MM.1S (cell line): ENCODE results near the gene TGM5.

Source experiments
- DNase-seq: peaks from one replicate; pipeline ENCODE4 v3.0.0-alpha.2; 2015
- H2AFZ ChIP-seq: fragments of 300-600 bp; sonication (generic); 2 replicates; pipeline ENCODE4 v1.6.0; 2016; ENCODE audit warnings: antibody characterized with exemption, low read length
- H3F3A ChIP-seq: fragments of 300-600 bp; sonication (generic); 2 replicates; pipeline ENCODE4 v1.6.1; 2016; ENCODE audit warnings: mild to moderate bottlenecking, antibody characterized with exemption, low read length, moderate library complexity, mixed read lengths; ENCODE audit not compliant: insufficient read depth
- H3K27ac ChIP-seq: fragments of 300-600 bp; sonication (generic); 2 replicates; pipeline ENCODE4 v1.5.1; 2016; ENCODE audit warnings: mild to moderate bottlenecking, low read length
- H3K27me3 ChIP-seq: fragments of 300-600 bp; sonication (generic); replicated peaks from 2 replicates; pipeline ENCODE4 v1.6.0; 2016; ENCODE audit warnings: low read length; ENCODE audit not compliant: insufficient read depth
- H3K36me3 ChIP-seq: fragments of 300-600 bp; sonication (generic); replicated peaks from 2 replicates; pipeline ENCODE4 v1.6.1; 2016; ENCODE audit warnings: mild to moderate bottlenecking, low read length, mixed read lengths; ENCODE audit not compliant: insufficient read depth
- H3K4me1 ChIP-seq: fragments of 300-600 bp; sonication (generic); 2 replicates; pipeline ENCODE4 v1.6.1; 2016; ENCODE audit warnings: low read length, mixed read lengths
- H3K4me2 ChIP-seq: fragments of 300-600 bp; sonication (generic); 2 replicates; pipeline ENCODE4 v1.6.0; 2016; ENCODE audit warnings: low read depth, low read length
- H3K4me3 ChIP-seq: fragments of 300-600 bp; sonication (generic); 2 replicates; pipeline ENCODE4 v1.5.1; 2016; ENCODE audit warnings: low read length, mixed read lengths
- H3K79me2 ChIP-seq: fragments of 300-600 bp; sonication (generic); 2 replicates; pipeline ENCODE4 v1.6.1; 2016; ENCODE audit warnings: mixed run types, low read length, mixed read lengths
- H3K9ac ChIP-seq: fragments of 300-600 bp; sonication (generic); 2 replicates; pipeline ENCODE4 v1.6.1; 2016; ENCODE audit warnings: low read length, mixed read lengths
- H3K9me2 ChIP-seq: fragments of 300-600 bp; sonication (generic); replicated peaks from 2 replicates; pipeline ENCODE4 v1.6.1; 2016; ENCODE audit warnings: mild to moderate bottlenecking, low read length, mixed read lengths; ENCODE audit not compliant: insufficient read depth
- H3K9me3 ChIP-seq: fragments of 300-600 bp; sonication (generic); replicated peaks from 2 replicates; pipeline ENCODE4 v1.6.1; 2016; ENCODE audit warnings: mild to moderate bottlenecking, low read length, mixed read lengths; ENCODE audit not compliant: insufficient read depth
- H4K20me1 ChIP-seq: fragments of 300-600 bp; sonication (generic); 2 replicates; pipeline ENCODE4 v1.6.1; 2016; ENCODE audit warnings: mild to moderate bottlenecking, low read length, moderate library complexity, mixed read lengths; ENCODE audit not compliant: insufficient read depth
- CTCF ChIP-seq: fragments of 300-600 bp; sonication (generic); IDR thresholded peaks from 2 replicates; pipeline ENCODE4 v1.5.1; 2016; ENCODE audit warnings: antibody characterized with exemption, low read length, mixed read lengths
- EZH2 ChIP-seq: fragments of 300-600 bp; sonication (generic); optimal IDR thresholded peaks from 2 replicates; pipeline ENCODE3; 2017; ENCODE audit warnings: low read depth, mild to moderate bottlenecking, antibody characterized with exemption, low read length, mixed read lengths
- EZH2phosphoT487 ChIP-seq: fragments of 300-600 bp; sonication (generic); IDR thresholded peaks from 2 replicates; pipeline ENCODE4 v1.6.1; 2018; ENCODE audit warnings: antibody characterized with exemption, low read length

TGM5 gene

GRCh38 chr15:43186003-43186353, 80.8 kb downstream of the TGM5 start:
- H3K9ac ChIP-seq = peak overlapping the region; percentile 75
- H3K4me2 ChIP-seq = peak overlapping the region; percentile 91
- no peaks in the 10 kb centered on the region for H3K9me2 ChIP-seq
- 0 out of 2 replicates have a peak, but pooled peaks cover 2% of the 10 kb centered on the region for H3K36me3 ChIP-seq
- no peaks in the 10 kb centered on the region for H4K20me1 ChIP-seq
- DNase-seq = peak; percentile 19
- peak overlapping the region; percentile 81; the same call in 1 of the 2 replicates for H3K27ac ChIP-seq
- peaks cover 18% of the 10 kb centered on the region for H3K79me2 ChIP-seq
- no peaks in the 10 kb centered on the region for H3K4me1 ChIP-seq
- no peaks in the 10 kb centered on the region for H3K27me3 ChIP-seq
- H3K4me3 ChIP-seq = peak overlapping the region; percentile 82
- no peaks in the 10 kb centered on the region for H3K9me3 ChIP-seq
- peaks cover 17% of the 10 kb centered on the region for H3F3A ChIP-seq
- no peak for TF ChIP-seq CTCF
- TF ChIP-seq EZH2phosphoT487 = no peak
- no peak for TF ChIP-seq EZH2
- peak overlapping the region; percentile 75 for H2AFZ ChIP-seq

GRCh38 chr15:43185157-43186002, 81.3 kb downstream of the TGM5 start, which contains the start of gene CCNDBP1:
TSS of gene CCNDBP1 (plus strand) at chr15:43185403. CDS start at chr15:43185499, 96 bp downstream.
- Histone ChIP-seq H3F3A (peaks cover 17% of the 10 kb centered on the region), H3K9me3 (no peaks in the 10 kb centered on the region), H3K36me3 (peaks cover 2% of the 10 kb centered on the region; the same call in 1 of the 2 replicates), H3K4me3 (peak within 1 kb of the TSS; percentile 82), H3K27me3 (no peaks in the 10 kb centered on the region), H3K27ac (peak within 1 kb of the TSS; percentile 81; the same call in 1 of the 2 replicates), H3K9ac (peak within 1 kb of the TSS; percentile 75), H3K79me2 (peaks cover 18% of the 10 kb centered on the region), H3K4me1 (no peaks in the 10 kb centered on the region), H4K20me1 (no peaks in the 10 kb centered on the region), H3K9me2 (no peaks in the 10 kb centered on the region), H2AFZ (peak within 1 kb of the TSS; percentile 75), H3K4me2 (peak within 1 kb of the TSS; percentile 91)
- peak; percentile 97 for DNase-seq
- no peak for TF ChIP-seq EZH2phosphoT487
- TF ChIP-seq CTCF = peak; percentile 40

GRCh38 chr15:43184407-43185124, 82.2 kb downstream of the TGM5 start:
- Histone ChIP-seq H4K20me1 (no peaks in the 10 kb centered on the region), H3F3A (peaks cover 17% of the 10 kb centered on the region), H2AFZ (no peak overlapping the region), H3K9me2 (no peaks in the 10 kb centered on the region), H3K4me3 (no peak overlapping the region), H3K9me3 (no peaks in the 10 kb centered on the region), H3K36me3 (peaks cover 2% of the 10 kb centered on the region; the same call in 1 of the 2 replicates), H3K9ac (no peak overlapping the region), H3K27me3 (no peaks in the 10 kb centered on the region), H3K27ac (no peak overlapping the region; the same call in 1 of the 2 replicates), H3K4me2 (peak overlapping the region; percentile 32; the same call in 1 of the 2 replicates), H3K79me2 (peaks cover 18% of the 10 kb centered on the region), H3K4me1 (no peaks in the 10 kb centered on the region)
- TF ChIP-seq CTCF (no peak), EZH2 (no peak), EZH2phosphoT487 (no peak)
- DNase-seq = no peak
